Adrenal gland (tissue), 12 donors: ENCODE results near the gene MEIOB. TPM values are rescaled to one million over a fixed set of nuclear protein-coding genes. Genes with fewer than 3 reads are reported as not detected.

Source experiments
- polyA plus RNA-seq, 3 donors: library from polyadenylated mRNA; stranded (reverse); fragments of 200-250 nt in 2 of 3; fragments of 350-450 nt in 1 of 3; fragmentation: Illumina TruSeq in 1 of 3; extraction: RNeasy Lipid Tissue Mini Kit (QIAGEN cat#74804) in 1 of 3; gene quantifications; one replicate each; pipeline ENCODE4 v1.2.3, GENCODE V29; 2013 to 2014
- total RNA-seq, 9 donors: library from RNA; depleted of rRNA in 4 of 9; stranded (reverse); fragments of >200 nt in 4 of 9; fragments of 120-200 nt in 1 of 9; fragmentation: NEBNext Ultra II Directional in 1 of 9; extraction: Animal tissue kit (Norgen Biotek cat#: 25700) in 1 of 9; gene quantifications; one replicate each; pipeline versions ENCODE4 v1.1.0 to v1.2.4, GENCODE V29; 2013 to 2023
- donor health status: healthy with polysubstance abuse.
- donor health status: Bipolar disorder and iron deficiency.
- donor health status: DM: yes; HTN: yes; CAD: no.
- donor health status: DM: no; HTN: no; CAD: no.
- donor health status: DM: no; HTN: no; CAD: no.
- donor health status: DM: yes; HTN: yes; CAD: no.

The MEIOB gene
- total and polyA plus RNA-seq, 12 donors, result 0.23 TPM; not detected in 11

Other genes with a start within 250 kb of the MEIOB start
- 10 to 100 TPM; 11.9 to 50.5 (median 34.9) TPM for gene JPT2, start 193.9 kb downstream of the MEIOB start, total RNA-seq
- gene JPT2, start 193.9 kb downstream of the MEIOB start, polyA plus RNA-seq, result 10 to 100 TPM; 12.1 to 49.4 (median 12.7) TPM
- gene MAPK8IP3, start 166.0 kb downstream of the MEIOB start, total RNA-seq, result 10 to 100 TPM; 30.1 to 97.1 (median 50.5) TPM
- 100 to 1,000 TPM in 2 of 3 donors, 10 to 100 TPM in 1; 12.1 to 430 (median 147) TPM for gene MAPK8IP3, start 166.0 kb downstream of the MEIOB start, polyA plus RNA-seq
- gene NME3, start 100.6 kb downstream of the MEIOB start, total RNA-seq, result 100 to 1,000 TPM in 8 of 9 donors, 10 to 100 TPM in 1; 82.5 to 319 (median 168) TPM
- 1,000 to 10,000 TPM in 1 of 3 donors, 100 to 1,000 TPM in 1, under 1 TPM in 1; 0.95 to 1,073 (median 860) TPM for gene NME3, start 100.6 kb downstream of the MEIOB start, polyA plus RNA-seq
- 10 to 100 TPM in 5 of 9 donors, 1 to 10 TPM in 4; 5.7 to 30.6 (median 16.1) TPM for gene EME2, start 99.4 kb downstream of the MEIOB start, total RNA-seq
- gene EME2, start 99.4 kb downstream of the MEIOB start, polyA plus RNA-seq, result 10 to 100 TPM in 2 of 3 donors, 1 to 10 TPM in 1; 1.8 to 90.7 (median 38.0) TPM
- gene MRPS34, start 99.0 kb downstream of the MEIOB start, total RNA-seq, result 100 to 1,000 TPM; 130 to 226 (median 143) TPM
- gene MRPS34, start 99.0 kb downstream of the MEIOB start, polyA plus RNA-seq, result 100 to 1,000 TPM in 1 of 3 donors, 10 to 100 TPM in 2; 84.3 to 113 (median 95.6) TPM
- 100 to 1,000 TPM in 5 of 9 donors, 10 to 100 TPM in 4; 44.0 to 158 (median 105) TPM for gene SPSB3, start 89.6 kb downstream of the MEIOB start, total RNA-seq
- gene SPSB3, start 89.6 kb downstream of the MEIOB start, polyA plus RNA-seq, result 100 to 1,000 TPM in 2 of 3 donors, 1 to 10 TPM in 1; 8.3 to 297 (median 238) TPM
- 100 to 1,000 TPM in 4 of 9 donors, 10 to 100 TPM in 5; 51.3 to 252 (median 78.9) TPM for gene NUBP2, start 89.2 kb downstream of the MEIOB start, total RNA-seq
- gene NUBP2, start 89.2 kb downstream of the MEIOB start, polyA plus RNA-seq, result 10 to 100 TPM in 2 of 3 donors, 1 to 10 TPM in 1; 3.0 to 84.8 (median 78.6) TPM
- gene IGFALS, start 78.5 kb downstream of the MEIOB start, total RNA-seq, result 1 to 10 TPM in 2 of 9 donors, under 1 TPM in 6, not detected in 1; 0.11 to 3.9 (median 0.23) TPM
- under 1 TPM in 2 of 3 donors, not detected in 1; 0.67 to 0.97 TPM for gene IGFALS, start 78.5 kb downstream of the MEIOB start, polyA plus RNA-seq
- gene HAGH, start 45.3 kb downstream of the MEIOB start, total RNA-seq, result 100 to 1,000 TPM in 8 of 9 donors, 10 to 100 TPM in 1; 77.1 to 318 (median 182) TPM
- 100 to 1,000 TPM in 2 of 3 donors, 10 to 100 TPM in 1; 75.3 to 213 (median 138) TPM for gene HAGH, start 45.3 kb downstream of the MEIOB start, polyA plus RNA-seq
- 100 to 1,000 TPM in 1 of 9 donors, 10 to 100 TPM in 8; 38.7 to 140 (median 51.9) TPM for gene FAHD1, start 45.0 kb downstream of the MEIOB start, total RNA-seq
- gene FAHD1, start 45.0 kb downstream of the MEIOB start, polyA plus RNA-seq, result 10 to 100 TPM; 15.2 to 60.4 (median 19.9) TPM
- under 1 TPM in 1 of 9 donors, not detected in 8; 0.11 TPM for gene HS3ST6, start 46.3 kb upstream of the MEIOB start, total RNA-seq
- under 1 TPM in 1 of 3 donors, not detected in 2; 0.07 TPM for gene HS3ST6, start 46.3 kb upstream of the MEIOB start, polyA plus RNA-seq
- 10 to 100 TPM in 7 of 9 donors, 1 to 10 TPM in 2; 9.2 to 21.5 (median 14.8) TPM for gene MSRB1, start 71.0 kb upstream of the MEIOB start, total RNA-seq
- 10 to 100 TPM in 2 of 3 donors, 1 to 10 TPM in 1; 8.1 to 38.9 (median 21.5) TPM for gene MSRB1, start 71.0 kb upstream of the MEIOB start, polyA plus RNA-seq
- gene RPL3L, start 82.5 kb upstream of the MEIOB start, total RNA-seq, result under 1 TPM in 2 of 9 donors, not detected in 7; 0.06 to 0.20 TPM
- gene RPL3L, start 82.5 kb upstream of the MEIOB start, polyA plus RNA-seq, result under 1 TPM in 1 of 3 donors, not detected in 2; 0.07 TPM
- 100 to 1,000 TPM; 134 to 298 (median 155) TPM for gene NDUFB10, start 87.4 kb upstream of the MEIOB start, total RNA-seq
- 100 to 1,000 TPM; 109 to 268 (median 213) TPM for gene NDUFB10, start 87.4 kb upstream of the MEIOB start, polyA plus RNA-seq
- 1,000 to 10,000 TPM; 1,192 to 2,338 (median 1,647) TPM for gene RPS2, start 92.7 kb upstream of the MEIOB start, total RNA-seq
- 1,000 to 10,000 TPM; 1,045 to 4,016 (median 2,050) TPM for gene RPS2, start 92.7 kb upstream of the MEIOB start, polyA plus RNA-seq
- gene RNF151, start 94.7 kb upstream of the MEIOB start, total RNA-seq, result under 1 TPM in 1 of 9 donors, not detected in 8; 0.47 TPM
- under 1 TPM in 2 of 3 donors, not detected in 1; 0.20 to 0.64 TPM for gene RNF151, start 94.7 kb upstream of the MEIOB start, polyA plus RNA-seq
- 100 to 1,000 TPM in 1 of 9 donors, 10 to 100 TPM in 8; 22.3 to 137 (median 34.8) TPM for gene TBL3, start 99.9 kb upstream of the MEIOB start, total RNA-seq
- gene TBL3, start 99.9 kb upstream of the MEIOB start, polyA plus RNA-seq, result 100 to 1,000 TPM in 2 of 3 donors, 10 to 100 TPM in 1; 10.8 to 106 (median 105) TPM
- under 1 TPM in 3 of 9 donors, not detected in 6; 0.28 to 0.53 (median 0.47) TPM for gene NOXO1, start 109.3 kb upstream of the MEIOB start, total RNA-seq
- gene NOXO1, start 109.3 kb upstream of the MEIOB start, polyA plus RNA-seq, result 1 to 10 TPM in 2 of 3 donors, not detected in 1; 1.3 to 3.3 TPM
- gene GFER, start 112.0 kb upstream of the MEIOB start, total RNA-seq, result 10 to 100 TPM; 16.4 to 37.6 (median 26.9) TPM
- 10 to 100 TPM; 17.4 to 60.8 (median 54.4) TPM for gene GFER, start 112.0 kb upstream of the MEIOB start, polyA plus RNA-seq
- gene SYNGR3, start 117.8 kb upstream of the MEIOB start, total RNA-seq, result 10 to 100 TPM in 1 of 9 donors, 1 to 10 TPM in 3, under 1 TPM in 3, not detected in 2; 0.54 to 10.9 (median 1.1) TPM
- gene SYNGR3, start 117.8 kb upstream of the MEIOB start, polyA plus RNA-seq, result 1 to 10 TPM; 3.2 to 5.2 (median 4.4) TPM
- gene ZNF598, start 137.7 kb upstream of the MEIOB start, total RNA-seq, result 10 to 100 TPM in 8 of 9 donors, 1 to 10 TPM in 1; 4.7 to 36.6 (median 27.5) TPM
- gene ZNF598, start 137.7 kb upstream of the MEIOB start, polyA plus RNA-seq, result 10 to 100 TPM in 2 of 3 donors, 1 to 10 TPM in 1; 8.3 to 51.5 (median 37.9) TPM
- gene NPW, start 147.6 kb upstream of the MEIOB start, total RNA-seq, result 1 to 10 TPM in 3 of 9 donors, under 1 TPM in 1, not detected in 5; 0.50 to 3.9 (median 1.4) TPM
- 1 to 10 TPM in 1 of 3 donors, under 1 TPM in 1, not detected in 1; 0.88 to 1.3 TPM for gene NPW, start 147.6 kb upstream of the MEIOB start, polyA plus RNA-seq
- 100 to 1,000 TPM in 2 of 9 donors, 10 to 100 TPM in 7; 12.9 to 155 (median 66.8) TPM for gene NHERF2, start 154.7 kb upstream of the MEIOB start, total RNA-seq
- 100 to 1,000 TPM in 2 of 3 donors, 10 to 100 TPM in 1; 12.5 to 263 (median 147) TPM for gene NHERF2, start 154.7 kb upstream of the MEIOB start, polyA plus RNA-seq
- gene NTHL1, start 175.7 kb upstream of the MEIOB start, total RNA-seq, result 10 to 100 TPM in 7 of 9 donors, 1 to 10 TPM in 2; 7.9 to 35.7 (median 14.9) TPM
- gene NTHL1, start 175.7 kb upstream of the MEIOB start, polyA plus RNA-seq, result 10 to 100 TPM in 2 of 3 donors, 1 to 10 TPM in 1; 1.5 to 36.6 (median 34.3) TPM
- gene TSC2, start 175.8 kb upstream of the MEIOB start, total RNA-seq, result 100 to 1,000 TPM in 2 of 9 donors, 10 to 100 TPM in 7; 18.6 to 148 (median 92.0) TPM
- 100 to 1,000 TPM in 2 of 3 donors, 10 to 100 TPM in 1; 56.9 to 333 (median 105) TPM for gene TSC2, start 175.8 kb upstream of the MEIOB start, polyA plus RNA-seq